ENCODE measurements around the gene LDB2.

- TF ChIP-seq YY1 (IDR thresholded peaks at IDR 0.05; ENCODE audit: insufficient read depth, insufficient read length) (no peak), ZNF274 (IDR thresholded peaks at IDR 0.05; ENCODE audit: low read depth, low read length) (no peak), SUZ12 (IDR thresholded peaks at IDR 0.05; ENCODE audit: extremely low read depth, insufficient read depth, insufficient read length) (no peak)
These were observed 307.1 kb downstream of the LDB2 start for GRCh38 chr4:16591272-16591826.

Data from NT2/D1 (cell line).